ENCODE measurements around the gene ACADVL.

DNA sequence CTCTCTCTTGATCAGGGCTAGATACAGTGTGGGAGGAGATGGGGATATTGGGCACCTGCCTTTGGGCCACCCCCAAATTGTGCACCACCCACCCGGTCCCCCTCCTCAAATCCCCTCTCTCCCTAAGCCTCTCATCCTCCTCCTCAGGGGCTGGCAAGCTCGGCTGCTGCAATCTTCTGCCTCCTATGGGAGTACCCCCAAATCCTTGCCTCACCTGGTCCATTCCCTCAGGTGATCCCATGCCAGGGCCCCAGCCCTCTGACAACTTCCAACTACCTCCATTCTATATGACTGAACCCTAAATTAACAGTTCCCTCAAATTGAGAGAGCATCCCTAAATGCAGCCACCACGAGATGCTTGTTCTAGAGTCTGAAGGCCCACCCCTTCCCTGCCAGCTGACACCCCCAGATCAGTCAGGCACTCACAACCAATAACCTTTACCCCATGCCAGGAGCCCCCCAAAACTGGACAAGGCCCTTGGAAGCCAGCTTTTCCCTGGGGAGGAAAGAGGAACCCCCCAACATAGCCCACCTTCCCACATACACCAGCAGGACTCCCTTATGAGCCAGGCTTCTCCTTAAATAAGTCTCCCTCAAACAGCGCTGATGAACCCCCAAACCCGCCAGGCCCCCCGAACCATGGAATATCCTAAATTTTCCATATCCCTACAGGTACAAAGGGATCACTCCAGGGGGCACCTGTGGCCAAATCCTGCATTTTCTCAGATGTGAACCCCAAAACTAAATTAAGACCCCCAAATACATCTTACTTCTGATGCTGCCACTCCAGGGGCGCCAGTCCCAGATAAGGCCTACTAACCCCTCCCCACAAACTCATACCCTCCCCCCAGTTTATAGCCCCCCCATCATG lies 3.3 kb upstream of the ACADVL start:
- TF ChIP-seq EZH2 (IDR thresholded peaks at IDR 0.05), result no peak
- no peak for TF ChIP-seq POLR2AphosphoS5 (IDR thresholded peaks at IDR 0.05; ENCODE audit: borderline replicate concordance, low read depth, low read length)
- no peak for TF ChIP-seq FOXP2 (optimal IDR thresholded peaks at IDR 0.05; ENCODE audit: control extremely low read depth, extremely low read length, insufficient read depth)
